Fibroblast of lung (primary cell): ENCODE results near the gene CROCC.

Source experiments
- EZH2 ChIP-seq: IDR thresholded peaks from 2 replicates; pipeline ENCODE4 v1.5.1; 2012; ENCODE audit warnings: low read length, control low read depth, mild to moderate bottlenecking; ENCODE audit errors: missing control alignments
- TF ChIP-seq, protein P1 (sequence below), 2 donors: IDR thresholded peaks in 1 of 2; conservative IDR thresholded peaks in 1 of 2; 1 replicate in 1 of 2; 2 replicates in 1 of 2; pipeline ENCODE4 v1.5.1; 2011 to 2012; ENCODE audit warnings: low read length in 2 of 2, control low read depth in 1 of 2, inconsistent platforms in 1 of 2, low read depth in 1 of 2, mild to moderate bottlenecking in 1 of 2

GRCh38 chr1:16888860-16889816 is 32.6 kb upstream of the CROCC start:
- TF ChIP-seq, protein P1, sequence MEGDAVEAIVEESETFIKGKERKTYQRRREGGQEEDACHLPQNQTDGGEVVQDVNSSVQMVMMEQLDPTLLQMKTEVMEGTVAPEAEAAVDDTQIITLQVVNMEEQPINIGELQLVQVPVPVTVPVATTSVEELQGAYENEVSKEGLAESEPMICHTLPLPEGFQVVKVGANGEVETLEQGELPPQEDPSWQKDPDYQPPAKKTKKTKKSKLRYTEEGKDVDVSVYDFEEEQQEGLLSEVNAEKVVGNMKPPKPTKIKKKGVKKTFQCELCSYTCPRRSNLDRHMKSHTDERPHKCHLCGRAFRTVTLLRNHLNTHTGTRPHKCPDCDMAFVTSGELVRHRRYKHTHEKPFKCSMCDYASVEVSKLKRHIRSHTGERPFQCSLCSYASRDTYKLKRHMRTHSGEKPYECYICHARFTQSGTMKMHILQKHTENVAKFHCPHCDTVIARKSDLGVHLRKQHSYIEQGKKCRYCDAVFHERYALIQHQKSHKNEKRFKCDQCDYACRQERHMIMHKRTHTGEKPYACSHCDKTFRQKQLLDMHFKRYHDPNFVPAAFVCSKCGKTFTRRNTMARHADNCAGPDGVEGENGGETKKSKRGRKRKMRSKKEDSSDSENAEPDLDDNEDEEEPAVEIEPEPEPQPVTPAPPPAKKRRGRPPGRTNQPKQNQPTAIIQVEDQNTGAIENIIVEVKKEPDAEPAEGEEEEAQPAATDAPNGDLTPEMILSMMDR (conservative IDR thresholded peaks at IDR 0.05 in 1 of 2, IDR thresholded peaks at IDR 0.05 in 1 of 2; ENCODE audit: low read depth in 1 of 2, low read length in 2 of 2) = peak; percentile 9 to 34
- TF ChIP-seq EZH2 = no peak
